CD14-positive monocyte (primary cell): ENCODE measurements around the gene ATP11A. TPM values are rescaled to one million over a fixed set of nuclear protein-coding genes. Genes with fewer than 3 reads are reported as not detected.

Experiments used
- DNase-seq, 3 donors: peaks; one replicate each; pipeline ENCODE4 v3.0.0-alpha.2; 2011 to 2022
- H2AFZ ChIP-seq: 2 replicates; pipeline ENCODE4 v1.6.0; 2012; ENCODE audit warnings: mild to moderate bottlenecking, low read depth, low read length, inconsistent platforms; ENCODE audit not compliant: insufficient read depth, poor library complexity, severe bottlenecking
- H3K27ac ChIP-seq, 2 donors: 1 replicate in 1 of 2; 2 replicates in 1 of 2; pipeline ENCODE4 v1.5.1; 2012 to 2013; ENCODE audit warnings: low read length in 2 of 2, control low read depth in 1 of 2, inconsistent platforms in 1 of 2, low read depth in 1 of 2, mild to moderate bottlenecking in 1 of 2
- H3K27me3 ChIP-seq, 2 donors: one replicate each; pipeline versions ENCODE4 v1.6.0 to v1.6.1; 2011 to 2013; ENCODE audit warnings: low read length in 2 of 2; ENCODE audit not compliant: control insufficient read depth in 2 of 2, insufficient read depth in 2 of 2
- H3K36me3 ChIP-seq, 2 donors: replicated peaks in 1 of 2; 1 replicate in 1 of 2; 2 replicates in 1 of 2; pipeline versions ENCODE4 v1.5.1 to v1.6.1; 2012 to 2013; ENCODE audit warnings: low read length in 2 of 2, control low read depth in 1 of 2, inconsistent platforms in 1 of 2, mild to moderate bottlenecking in 1 of 2; ENCODE audit not compliant: insufficient read depth in 2 of 2, control insufficient read depth in 1 of 2
- H3K4me1 ChIP-seq, 2 donors: 1 replicate in 1 of 2; 2 replicates in 1 of 2; pipeline versions ENCODE4 v1.5.1 to v1.6.1; 2012 to 2013; ENCODE audit warnings: low read length in 2 of 2, control low read depth in 1 of 2, inconsistent platforms in 1 of 2, mild to moderate bottlenecking in 1 of 2, moderate library complexity in 1 of 2; ENCODE audit not compliant: insufficient read depth in 2 of 2, control insufficient read depth in 1 of 2
- H3K4me2 ChIP-seq: replicated peaks from 2 replicates; pipeline ENCODE3; 2012; ENCODE audit warnings: low read length, moderate library complexity, mild to moderate bottlenecking; ENCODE audit not compliant: poor library complexity, severe bottlenecking; ENCODE audit errors: extremely low read depth
- H3K4me3 ChIP-seq, 3 experiments: fragments of 200-600 bp in 1 of 3; sonication (generic) in 1 of 3; replicated peaks in 1 of 3; 1 replicate in 2 of 3; 2 replicates in 1 of 3; pipeline ENCODE4 v1.5.1; 2011 to 2013; ENCODE audit warnings: low read length in 3 of 3, mild to moderate bottlenecking in 3 of 3, control low read depth in 2 of 3, low read depth in 2 of 3, inconsistent platforms in 1 of 3, moderate library complexity in 1 of 3
- H3K79me2 ChIP-seq: 2 replicates; pipeline ENCODE4 v1.6.0; 2012; ENCODE audit warnings: mild to moderate bottlenecking, control low read depth, inconsistent platforms, low read length, moderate library complexity; ENCODE audit not compliant: insufficient read depth
- H3K9ac ChIP-seq: 2 replicates; pipeline ENCODE4 v1.6.0; 2017; ENCODE audit warnings: low read length, mild to moderate bottlenecking; ENCODE audit not compliant: insufficient read depth, poor library complexity, severe bottlenecking
- H3K9me3 ChIP-seq, 2 donors: replicated peaks in 1 of 2; 1 replicate in 1 of 2; 2 replicates in 1 of 2; pipeline versions ENCODE4 v1.5.1 to v1.6.1; 2012 to 2013; ENCODE audit warnings: low read length in 2 of 2, control low read depth in 1 of 2; ENCODE audit not compliant: control insufficient read depth in 1 of 2, insufficient read depth in 1 of 2
- H4K20me1 ChIP-seq: 2 replicates; pipeline ENCODE4 v1.6.0; 2012; ENCODE audit warnings: mild to moderate bottlenecking, low read length, control low read depth, moderate library complexity; ENCODE audit not compliant: insufficient read depth
- H3K27ac Mint-ChIP-seq, 7 donors: one replicate each; pipeline ENCODE4 v1.8.0; 2020; ENCODE audit warnings: mild to moderate bottlenecking in 7 of 7, mixed read lengths in 7 of 7, moderate library complexity in 6 of 7, inconsistent platforms in 2 of 7
- H3K27me3 Mint-ChIP-seq, 3 donors: one replicate each; pipeline ENCODE4 v1.8.0; 2021 to 2022; ENCODE audit warnings: low read depth in 3 of 3, mild to moderate bottlenecking in 3 of 3, mixed read lengths in 3 of 3, moderate library complexity in 3 of 3, inconsistent platforms in 1 of 3
- H3K36me3 Mint-ChIP-seq, 2 donors: one replicate each; pipeline ENCODE4 v1.8.0; 2020; ENCODE audit warnings: mixed read lengths in 2 of 2, inconsistent platforms in 1 of 2, mild to moderate bottlenecking in 1 of 2
- H3K4me1 Mint-ChIP-seq: one replicate; pipeline ENCODE4 v1.8.0; 2020; ENCODE audit warnings: mild to moderate bottlenecking, mixed read lengths
- H3K4me3 Mint-ChIP-seq, 2 donors: one replicate each; pipeline ENCODE4 v1.8.0; 2020; ENCODE audit warnings: mild to moderate bottlenecking in 2 of 2, mixed read lengths in 2 of 2, moderate library complexity in 1 of 2
- H3K9me3 Mint-ChIP-seq, 7 donors: one replicate each; pipeline ENCODE4 v1.8.0; 2020 to 2022; ENCODE audit warnings: mixed read lengths in 7 of 7, mild to moderate bottlenecking in 6 of 7, moderate library complexity in 6 of 7, inconsistent platforms in 2 of 7
- WGBS: methylation state at CpG from one replicate; pipeline ENCODE4 v1.1.5; 2013; ENCODE audit warnings: missing lambda C conversion rate; ENCODE audit not compliant: insufficient coverage; 5-methylcytosine and 5-hydroxymethylcytosine counted together
- intact Hi-C, 2 donors: fragments of 100-400 bp; cut with micrococcal nuclease; formaldehyde crosslinking; loops; one replicate each; pipeline versions ENCODE4 v1.15.0 to v1.15.1; 2023
- polyA plus RNA-seq, 3 donors: library from polyadenylated mRNA; depleted of rRNA in 1 of 3; unstranded in 2 of 3; stranded (reverse) in 1 of 3; fragments of 300-500 nt in 2 of 3; fragments of >200 nt in 1 of 3; fragmentation: Illumina TruSeq in 2 of 3; gene quantifications; 1 replicate in 2 of 3; 2 replicates in 1 of 3; pipeline ENCODE4 v1.2.3, GENCODE V29; 2012 to 2021
- TF ChIP-seq, protein P1 (sequence below): fragments of 200-600 bp; IDR thresholded peaks from one replicate; pipeline ENCODE4 v1.8.0; 2022; ENCODE audit warnings: antibody characterized with exemption, mild to moderate bottlenecking

Gene ATP11A
- polyA plus RNA-seq, 3 donors, result 7.2 to 45.4 (median 7.6) TPM

DNA sequence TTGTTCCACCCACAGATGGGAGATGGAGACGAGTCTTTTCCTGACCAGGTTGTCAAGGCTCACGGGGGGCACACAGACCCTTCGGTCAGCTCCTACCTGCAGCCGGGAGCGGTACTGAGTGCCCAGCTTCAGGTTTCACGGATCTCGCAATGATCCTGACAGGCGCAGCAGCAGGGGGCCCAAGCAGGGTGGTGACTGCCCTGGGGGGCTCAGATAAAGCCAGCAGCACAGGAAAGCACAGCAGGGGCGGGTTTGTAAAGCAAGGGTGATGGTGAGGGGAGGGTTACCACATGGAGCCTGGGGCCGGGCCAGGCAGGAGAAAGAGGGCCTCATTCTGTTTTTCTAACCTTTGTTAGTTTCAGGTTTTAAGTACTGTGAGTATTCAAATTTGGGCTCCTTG is 41.7 kb upstream of the ATP11A start:
- Histone ChIP-seq H3K27me3 (no peaks in the 10 kb centered on the region), H3K9ac (no peak overlapping the region), H3K9me3 (no peaks in the 10 kb centered on the region), H3K27ac (no peak overlapping the region), H2AFZ (no peak overlapping the region), H3K4me2 (no peak overlapping the region), H3K4me1 (no peaks in the 10 kb centered on the region), H3K4me3 (no peak overlapping the region), H4K20me1 (no peaks in the 10 kb centered on the region), H3K36me3 (no peaks in the 10 kb centered on the region), H3K79me2 (no peaks in the 10 kb centered on the region)
- Mint-ChIP-seq H3K4me1 (peaks cover 2% of the 10 kb centered on the region), H3K27me3 (peaks cover 2 to 11% (median 2%) of the 10 kb centered on the region in 3 donors), H3K36me3 (no peaks in the 10 kb centered on the region), H3K4me3 (no peak overlapping the region), H3K27ac (peak overlapping the region in 1 of 7 donors; percentile 44), H3K9me3 (peaks cover 0 to 2% (median 0%) of the 10 kb centered on the region in 7 donors)
- intact Hi-C loops, result no loop called here
- 98% methylated on average over 9 of the region's 10 CpGs for WGBS
- no peak for DNase-seq
- TF ChIP-seq, protein P1, sequence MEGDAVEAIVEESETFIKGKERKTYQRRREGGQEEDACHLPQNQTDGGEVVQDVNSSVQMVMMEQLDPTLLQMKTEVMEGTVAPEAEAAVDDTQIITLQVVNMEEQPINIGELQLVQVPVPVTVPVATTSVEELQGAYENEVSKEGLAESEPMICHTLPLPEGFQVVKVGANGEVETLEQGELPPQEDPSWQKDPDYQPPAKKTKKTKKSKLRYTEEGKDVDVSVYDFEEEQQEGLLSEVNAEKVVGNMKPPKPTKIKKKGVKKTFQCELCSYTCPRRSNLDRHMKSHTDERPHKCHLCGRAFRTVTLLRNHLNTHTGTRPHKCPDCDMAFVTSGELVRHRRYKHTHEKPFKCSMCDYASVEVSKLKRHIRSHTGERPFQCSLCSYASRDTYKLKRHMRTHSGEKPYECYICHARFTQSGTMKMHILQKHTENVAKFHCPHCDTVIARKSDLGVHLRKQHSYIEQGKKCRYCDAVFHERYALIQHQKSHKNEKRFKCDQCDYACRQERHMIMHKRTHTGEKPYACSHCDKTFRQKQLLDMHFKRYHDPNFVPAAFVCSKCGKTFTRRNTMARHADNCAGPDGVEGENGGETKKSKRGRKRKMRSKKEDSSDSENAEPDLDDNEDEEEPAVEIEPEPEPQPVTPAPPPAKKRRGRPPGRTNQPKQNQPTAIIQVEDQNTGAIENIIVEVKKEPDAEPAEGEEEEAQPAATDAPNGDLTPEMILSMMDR, result no peak

- H3K4me3 ChIP-seq, result no peak overlapping the region
- H2AFZ ChIP-seq, result no peak overlapping the region
- Mint-ChIP-seq H3K4me1 (peaks cover 8% of the 10 kb centered on the region), H3K27me3 (peaks cover 2 to 9% (median 2%) of the 10 kb centered on the region in 3 donors), H3K36me3 (no peaks in the 10 kb centered on the region), H3K9me3 (peaks cover 0 to 2% (median 0%) of the 10 kb centered on the region in 7 donors), H3K27ac (peak overlapping the region in 1 of 7 donors; percentile 33), H3K4me3 (no peak overlapping the region)
- DNase-seq, result no peak
- no peak overlapping the region for H3K9ac ChIP-seq
- intact Hi-C loops, result no loop called here
- TF ChIP-seq, protein P1, result no peak
- H3K36me3 ChIP-seq, result no peaks in the 10 kb centered on the region
- no peak overlapping the region for H3K27ac ChIP-seq
- H3K9me3 ChIP-seq, result no peaks in the 10 kb centered on the region
- H3K79me2 ChIP-seq, result no peaks in the 10 kb centered on the region
- no peaks in the 10 kb centered on the region for H3K4me1 ChIP-seq
- no peaks in the 10 kb centered on the region for H3K27me3 ChIP-seq
- H4K20me1 ChIP-seq, result no peaks in the 10 kb centered on the region
- 97% methylated on average over 28 of the region's 31 CpGs for WGBS
- no peak overlapping the region for H3K4me2 ChIP-seq
Measured at GRCh38 chr13:112648966-112649690, 40.7 kb upstream of the ATP11A start.
